GM23248 (cell line): Measurements from ENCODE around the gene CNOT6.

Experiments used
- EZH2 ChIP-seq: fragments of 200-600 bp; sonication (generic); IDR thresholded peaks from 2 replicates; pipeline ENCODE4 v1.6.1; 2018; ENCODE audit warnings: antibody characterized with exemption, mild to moderate bottlenecking; ENCODE audit not compliant: insufficient read depth, poor library complexity, severe bottlenecking
- EZH2phosphoT487 ChIP-seq: fragments of 200-600 bp; sonication (generic); IDR thresholded peaks from 2 replicates; pipeline ENCODE4 v1.6.1; 2018; ENCODE audit warnings: antibody characterized with exemption, moderate library complexity, mild to moderate bottlenecking, low read depth; ENCODE audit not compliant: insufficient read depth

DNA sequence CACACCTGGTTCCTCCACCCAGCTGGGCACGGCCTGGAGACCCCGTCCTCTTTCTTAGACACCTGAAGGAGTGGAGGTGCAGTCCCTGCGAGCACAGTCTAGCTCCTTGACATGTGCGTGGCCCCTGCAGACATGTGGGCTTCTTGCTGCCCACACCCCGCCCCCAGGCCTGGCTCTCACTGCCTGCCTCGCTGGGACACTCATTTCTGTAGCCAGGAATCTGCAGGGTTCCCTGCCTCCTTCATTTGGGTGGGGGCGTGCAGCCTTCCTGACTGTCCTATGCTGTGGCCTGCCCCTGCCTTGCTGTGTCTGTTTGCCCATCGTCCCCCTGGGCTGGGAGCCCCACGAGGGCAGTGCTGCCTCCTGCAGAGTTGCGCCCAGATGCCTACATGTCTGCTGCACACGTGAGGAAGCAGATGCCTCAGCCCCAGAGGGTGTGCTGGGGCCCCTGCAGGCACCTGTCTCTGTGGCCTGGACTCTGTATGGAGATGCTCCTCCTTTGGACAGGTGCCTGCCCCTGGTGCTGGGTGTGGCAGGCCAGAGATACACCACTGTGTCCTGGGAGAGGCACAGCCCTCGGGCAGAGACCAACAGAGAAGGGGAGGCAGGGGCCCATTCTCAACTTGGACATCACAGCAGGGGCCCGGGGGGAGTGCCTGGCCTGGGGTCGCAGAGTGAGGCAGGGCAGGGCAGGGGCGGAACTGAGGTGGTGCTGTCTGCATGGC, 132.6 kb downstream of the CNOT6 start:
- TF ChIP-seq EZH2 = no peak
- TF ChIP-seq EZH2phosphoT487 = no peak
